SK-MEL-5 (cell line): ENCODE results near the gene SAMD11. TPM values are rescaled to one million over a fixed set of nuclear protein-coding genes. Genes with fewer than 3 reads are reported as not detected.
"Not testable (repeated sequence)": the region's sequence is repeated elsewhere in the genome, so short reads cannot be mapped to it uniquely, and the experiment has no call there.

Experiments
- DNase-seq: peaks from one replicate; pipeline ENCODE4 v3.0.0-alpha.2; 2016; ENCODE audit warnings: low read depth, low spot score
- in situ Hi-C: cut with HindIII; loops from 2 replicates; pipeline ENCODE4 v1.10.0; 2016; ENCODE audit warnings: low sequenced_read_pairs, high pct_unique_total_duplicates, low pct_unique_long_range_greater_than_20kb
- total RNA-seq: library from RNA; depleted of rRNA; stranded (reverse); fragments of >200 nt; shearing (Covaris generic); gene quantifications from 2 replicates; pipeline ENCODE4 v1.2.3, GENCODE V29; 2014

SAMD11 gene
- total RNA-seq, 1 experiment from 2014 or later: not detected

GRCh38 chr1:937521-937920, 13.8 kb downstream of the SAMD11 start:
- in situ Hi-C loops: no loop called here
- no peak for DNase-seq

- in situ Hi-C loops: no loop called here
- peak; percentile 41 for DNase-seq
Measured at GRCh38 chr1:938088-938683, 14.5 kb downstream of the SAMD11 start.

DNA sequence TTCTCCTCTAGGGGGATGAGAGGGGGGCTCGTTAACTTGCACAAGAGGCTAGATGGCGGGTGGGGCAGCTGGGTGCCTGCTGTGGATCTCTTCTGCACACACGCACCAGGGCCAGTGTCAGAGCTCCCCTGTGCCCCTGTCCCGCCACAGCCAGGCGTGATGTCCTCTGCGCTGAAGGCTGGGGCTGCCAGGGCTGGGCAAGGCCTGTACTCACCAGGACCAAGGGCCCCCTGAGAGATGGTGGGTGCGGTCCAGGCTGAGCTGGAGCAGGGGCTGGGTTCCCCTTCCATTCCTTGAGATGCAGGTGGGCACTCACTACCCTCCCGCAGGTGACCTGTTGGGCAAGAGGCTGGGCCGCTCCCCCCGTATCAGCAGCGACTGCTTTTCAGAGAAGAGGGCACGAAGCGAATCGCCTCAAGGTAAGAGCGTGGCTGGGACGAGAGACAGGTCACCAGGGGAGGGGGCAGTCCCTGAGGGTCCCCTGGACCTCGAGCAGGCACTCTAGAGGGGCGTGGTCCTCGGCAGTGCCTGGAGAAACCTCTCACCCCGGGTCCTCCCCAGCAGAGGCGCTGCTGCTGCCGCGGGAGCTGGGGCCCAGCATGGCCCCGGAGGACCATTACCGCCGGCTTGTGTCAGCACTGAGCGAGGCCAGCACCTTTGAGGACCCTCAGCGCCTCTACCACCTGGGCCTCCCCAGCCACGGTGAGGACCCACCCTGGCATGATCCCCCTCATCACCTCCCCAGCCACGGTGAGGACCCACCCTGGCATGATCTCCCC, 15.2 kb downstream of the SAMD11 start:
- in situ Hi-C loops: no loop called here
- DNase-seq: no peak

- in situ Hi-C loops: no loop called here
- no peak for DNase-seq
Measured at GRCh38 chr1:939511-940106, 15.9 kb downstream of the SAMD11 start.

DNA sequence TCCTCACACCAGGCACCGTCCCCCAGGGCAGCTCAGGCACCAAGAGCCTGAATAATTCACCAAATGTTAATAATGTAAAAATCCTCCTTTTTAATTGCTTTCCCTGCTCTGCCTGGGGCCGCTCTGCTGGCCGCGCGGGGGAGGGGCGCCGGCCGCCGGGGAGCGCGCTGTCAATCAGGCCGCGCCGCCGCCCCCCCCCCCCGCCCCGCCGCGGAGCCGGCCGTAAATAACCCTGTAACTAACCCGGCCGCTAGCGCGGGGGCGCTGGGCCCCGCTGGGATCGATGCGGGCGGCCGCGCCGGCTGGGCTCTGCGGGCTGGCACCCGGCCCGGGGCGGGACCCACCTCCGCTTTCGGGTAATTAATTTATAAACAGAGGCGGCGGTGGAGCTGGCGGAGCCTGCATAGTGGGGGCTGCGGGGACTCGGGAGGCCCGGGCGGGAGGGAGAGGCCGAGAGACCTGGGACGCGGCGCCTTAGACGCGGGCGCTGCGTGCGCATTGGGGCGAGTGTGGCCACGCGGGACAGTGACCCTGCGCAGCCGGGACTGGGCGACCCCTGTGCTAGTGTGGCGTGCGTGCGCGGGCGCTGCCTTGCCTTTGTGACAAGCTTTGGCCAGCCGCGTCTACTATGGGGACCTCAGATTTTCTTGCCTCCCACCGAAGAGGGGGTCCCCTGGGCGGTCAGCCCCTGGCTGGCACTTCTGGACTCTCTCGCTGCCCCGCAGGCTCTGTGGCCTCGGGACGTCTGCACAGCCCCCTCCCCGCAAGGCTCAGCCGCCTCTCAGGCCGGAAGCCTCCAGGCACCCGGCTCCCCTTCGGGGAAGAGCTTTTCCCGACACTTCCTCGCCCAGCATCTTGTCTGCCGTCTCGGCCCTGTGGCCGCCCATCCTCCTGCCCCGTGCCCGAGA, 16.6 kb downstream of the SAMD11 start:
- no peak for DNase-seq
- in situ Hi-C loops: no loop called here

GRCh38 chr1:941015-941587, 17.4 kb downstream of the SAMD11 start:
- in situ Hi-C loops: no loop called here
- no peak for DNase-seq

DNA sequence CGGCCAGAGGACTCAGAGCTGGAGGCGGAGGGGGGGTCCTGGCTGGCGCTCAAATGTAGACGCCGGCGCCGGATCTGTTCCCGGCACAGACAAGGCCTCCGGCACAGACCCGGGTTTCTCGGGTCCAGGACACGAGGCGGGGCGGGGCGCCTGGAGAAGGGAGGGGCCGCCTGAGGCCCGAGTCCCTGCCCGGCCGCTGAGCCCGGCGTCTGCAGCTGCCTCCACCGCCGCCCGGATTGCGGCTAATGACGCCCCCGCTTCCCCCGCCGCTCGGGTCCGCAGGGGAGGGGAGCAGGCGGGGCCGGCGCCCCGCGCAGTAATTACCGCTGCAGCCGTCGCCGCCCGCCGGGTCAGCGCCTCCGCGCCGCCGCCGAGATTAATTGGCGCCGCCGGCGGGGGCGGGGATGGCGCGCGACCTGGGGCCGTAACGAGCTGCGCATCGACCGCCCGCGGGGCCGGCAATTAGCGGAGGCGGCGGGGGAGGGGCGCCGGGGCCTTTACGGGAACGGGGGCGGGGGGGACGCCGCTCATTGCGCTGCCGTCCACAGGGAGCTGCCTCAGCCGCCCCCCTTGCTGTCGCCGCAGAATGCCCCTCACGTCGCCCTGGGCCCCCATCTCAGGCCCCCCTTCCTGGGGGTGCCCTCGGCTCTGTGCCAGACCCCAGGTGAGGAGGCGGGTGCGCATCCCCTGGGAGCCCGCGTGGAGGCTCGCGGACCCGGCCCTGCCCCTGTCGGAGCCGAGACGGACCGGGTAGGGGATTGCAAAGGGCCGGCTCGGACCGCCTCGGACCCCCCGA, 18.1 kb downstream of the SAMD11 start:
- DNase-seq: peak; percentile 37
- in situ Hi-C loops: no loop called here

GRCh38 chr1:942411-942821, 18.7 kb downstream of the SAMD11 start:
- in situ Hi-C loops: no loop called here
- DNase-seq: no peak

- no peak for DNase-seq
- in situ Hi-C loops: no loop called here
Measured at GRCh38 chr1:942864-943533, 19.3 kb downstream of the SAMD11 start.

DNA sequence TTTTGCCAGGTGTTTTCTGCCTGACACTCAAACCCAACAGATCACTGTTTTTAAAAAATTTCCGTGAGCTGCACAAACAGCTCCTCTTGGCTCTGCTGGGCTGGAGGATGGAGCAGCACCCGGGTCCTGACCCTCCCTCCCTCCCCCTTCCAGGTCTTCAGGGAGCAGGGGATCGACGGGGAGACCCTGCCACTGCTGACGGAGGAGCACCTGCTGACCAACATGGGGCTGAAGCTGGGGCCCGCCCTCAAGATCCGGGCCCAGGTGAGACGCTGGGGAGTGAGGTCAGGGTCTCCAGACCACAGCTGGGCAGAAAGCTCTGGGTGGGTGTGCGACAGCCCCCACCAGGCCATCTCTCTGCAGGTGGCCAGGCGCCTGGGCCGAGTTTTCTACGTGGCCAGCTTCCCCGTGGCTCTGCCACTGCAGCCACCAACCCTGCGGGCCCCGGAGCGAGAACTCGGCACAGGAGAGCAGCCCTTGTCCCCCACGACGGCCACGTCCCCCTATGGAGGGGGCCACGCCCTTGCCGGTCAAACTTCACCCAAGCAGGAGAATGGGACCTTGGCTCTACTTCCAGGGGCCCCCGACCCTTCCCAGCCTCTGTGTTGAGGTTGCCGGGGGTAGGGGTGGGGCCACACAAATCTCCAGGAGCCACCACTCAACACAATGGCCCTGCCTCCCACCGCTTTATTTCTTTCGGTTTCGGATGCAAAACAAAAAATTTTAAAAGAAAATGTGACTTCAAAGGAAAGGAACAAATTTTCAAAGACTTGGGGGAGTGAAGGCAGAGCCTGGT, 20.0 kb downstream of the SAMD11 start:
- in situ Hi-C loops: no loop called here
- DNase-seq: no peak

DNA sequence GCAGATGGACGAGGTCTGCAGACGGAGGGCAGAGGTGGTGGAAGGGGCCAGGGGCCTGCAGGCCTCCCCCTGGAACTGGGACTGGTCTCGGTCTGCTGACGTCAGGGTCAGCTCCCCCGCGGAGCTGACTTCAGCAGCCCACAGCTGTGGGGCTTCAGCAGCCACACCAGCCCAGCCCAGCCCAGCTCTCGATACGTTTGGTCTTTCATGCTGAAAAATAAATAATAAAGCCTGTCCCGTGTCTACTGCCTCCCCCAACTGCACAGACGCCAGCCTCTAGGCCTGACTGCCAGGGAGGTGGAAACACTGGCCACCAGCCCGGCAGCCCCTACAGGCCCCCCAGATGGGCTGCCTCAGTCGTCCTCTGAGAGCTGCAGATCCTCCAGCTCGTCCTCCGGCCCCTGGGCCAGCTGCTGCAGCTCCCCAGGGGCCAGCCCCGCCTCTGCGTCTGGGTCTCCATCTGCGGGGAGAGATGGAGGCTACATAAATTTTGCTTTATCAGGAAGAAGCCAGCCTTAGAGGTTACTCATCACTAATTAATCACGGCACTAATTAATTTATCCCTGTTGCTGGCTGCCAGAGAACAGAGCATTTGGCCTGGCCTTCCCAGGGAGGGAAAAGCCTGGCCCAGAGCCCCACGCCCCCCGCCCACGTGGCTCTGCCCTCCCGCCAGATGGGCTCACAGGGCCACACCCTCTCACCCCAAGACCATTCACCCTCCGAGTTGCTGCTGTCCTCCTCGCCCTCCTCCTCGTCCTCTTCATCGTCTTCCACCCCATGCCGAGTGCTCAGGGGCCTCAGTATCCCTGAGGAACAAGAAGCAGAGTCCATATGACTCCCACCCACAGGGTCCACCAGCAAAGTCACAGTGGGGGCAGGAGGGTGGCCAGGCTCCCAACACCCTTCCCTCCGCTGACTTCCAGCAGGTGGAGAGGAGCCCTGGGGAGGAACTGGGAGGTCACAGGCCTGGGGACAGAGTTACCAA, 20.9 kb downstream of the SAMD11 start:
- no peak for DNase-seq
- in situ Hi-C loops: no loop called here

DNA sequence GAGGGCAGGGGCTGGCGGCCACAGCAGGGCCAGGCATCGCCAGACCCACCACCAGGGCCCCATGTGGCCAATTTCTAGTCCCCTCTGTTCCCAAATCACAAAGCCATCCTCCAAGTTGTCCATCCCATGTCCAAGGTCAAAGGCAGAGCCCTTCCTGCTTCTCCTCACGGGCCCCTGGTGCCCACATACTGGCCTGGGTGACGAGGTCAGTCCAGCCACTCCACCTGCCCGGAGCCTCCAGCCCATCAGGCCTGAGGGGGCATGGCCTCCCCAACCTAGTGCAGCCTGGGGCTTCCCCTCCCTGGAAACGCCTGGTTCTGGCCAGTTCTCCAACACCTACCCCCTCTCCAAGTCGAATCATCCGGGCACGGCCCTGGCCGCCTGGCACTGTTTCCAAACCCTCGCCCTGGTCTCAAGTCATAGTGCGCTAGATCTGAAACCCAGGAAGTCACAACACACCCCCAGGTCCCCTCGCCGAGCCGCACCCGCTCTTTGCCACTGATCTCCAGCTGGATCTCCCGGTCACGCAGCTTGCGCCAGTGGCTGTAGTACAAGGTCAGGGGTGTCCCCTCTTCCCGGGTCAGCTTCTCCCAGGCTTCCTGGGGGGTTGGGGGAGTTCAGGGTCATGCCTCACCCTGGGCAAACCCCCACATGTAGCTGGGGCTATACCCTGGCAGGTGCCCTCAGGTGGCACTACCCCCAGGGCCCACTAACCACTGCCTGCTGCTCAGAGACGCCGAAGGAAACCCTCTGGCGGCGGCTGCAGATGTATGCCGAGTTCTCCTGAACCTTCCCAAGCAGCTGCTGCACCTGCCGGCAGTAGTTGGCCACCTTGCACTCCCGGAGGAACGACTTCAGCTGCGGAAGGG, 22.2 kb downstream of the SAMD11 start:
- in situ Hi-C loops: no loop called here
- no peak for DNase-seq

DNA sequence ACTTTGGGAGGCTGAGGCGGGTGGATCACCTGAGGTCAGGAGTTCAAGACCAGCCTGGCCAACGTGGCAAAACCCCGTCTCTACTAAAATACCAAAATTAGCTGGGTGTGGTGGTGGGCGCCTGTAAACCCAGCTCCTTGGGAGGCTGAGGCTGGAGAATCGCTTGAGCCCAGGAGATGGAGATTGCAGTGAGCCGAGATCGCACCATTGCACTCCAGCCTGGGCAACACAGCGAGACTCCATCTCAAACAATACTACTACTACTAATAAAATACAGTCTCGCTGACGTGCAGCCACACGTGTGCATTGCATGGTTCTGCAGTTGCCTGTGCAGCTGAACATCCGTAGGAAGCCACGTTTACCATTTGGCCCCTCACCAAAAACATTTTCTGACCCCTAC, 23.1 kb downstream of the SAMD11 start:
- in situ Hi-C loops, DNase-seq: not testable (repeated sequence)

DNA sequence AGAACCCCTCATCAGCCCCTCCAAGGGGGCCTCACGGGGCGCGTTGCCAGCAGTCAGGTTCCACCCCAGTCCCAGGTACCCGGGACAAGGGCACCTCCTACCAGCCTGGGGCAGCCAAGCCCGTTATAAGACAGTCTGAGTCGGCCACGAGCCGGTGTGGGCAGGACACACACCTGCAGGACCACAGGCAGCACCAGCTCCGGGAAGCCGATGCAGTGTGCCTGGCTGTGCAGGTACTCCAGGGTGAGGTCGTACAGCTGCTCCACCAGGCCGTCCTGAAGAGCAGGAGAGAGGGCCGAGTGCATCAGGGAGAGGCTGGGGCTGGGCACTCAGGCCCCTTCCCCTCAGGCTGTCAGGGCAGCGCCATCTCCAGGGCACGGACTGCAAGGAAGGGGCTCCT, 24.2 kb downstream of the SAMD11 start:
- in situ Hi-C loops: no loop called here
- no peak for DNase-seq
